HepG2 (cell line): Measurements from ENCODE around the gene ALDH3B2. TPM values are rescaled to one million over a fixed set of nuclear protein-coding genes. Genes with fewer than 3 reads are reported as not detected.

Source experiments
- FOXJ3 ChIP-seq: sonication (generic); formaldehyde crosslinking; IDR thresholded peaks from 2 replicates; pipeline ENCODE4 v1.4.0; 2020; ENCODE audit warnings: missing genetic modification reagents, mild to moderate bottlenecking, borderline replicate concordance
- KDM4B ChIP-seq: sonication (generic); formaldehyde crosslinking; IDR thresholded peaks from 2 replicates; pipeline ENCODE4 v1.4.0; 2020; ENCODE audit warnings: missing genetic modification reagents
- RXRA ChIP-seq: sonication (generic); formaldehyde crosslinking; IDR thresholded peaks from 2 replicates; pipeline ENCODE4 v1.5.1; 2020; ENCODE audit warnings: missing genetic modification reagents
- SATB2 ChIP-seq: sonication (generic); formaldehyde crosslinking; IDR thresholded peaks from 2 replicates; pipeline ENCODE4 v1.5.0; 2020; ENCODE audit warnings: missing genetic modification reagents
- SP4 ChIP-seq: sonication (generic); formaldehyde crosslinking; IDR thresholded peaks from 2 replicates; pipeline ENCODE4 v1.8.1; 2023; ENCODE audit warnings: mild to moderate bottlenecking, missing genetic modification reagents
- SSRP1 ChIP-seq: IDR thresholded peaks from 2 replicates; pipeline ENCODE4 v1.6.1; 2016; ENCODE audit warnings: control low read depth
- ZHX2 ChIP-seq, 2 experiments: sonication (generic) in 1 of 2; formaldehyde crosslinking in 1 of 2; IDR thresholded peaks; 2 replicates each; pipeline versions ENCODE4 v1.6.1 to v1.9.0; 2014 to 2022; ENCODE audit warnings: antibody characterized with exemption in 1 of 2, borderline replicate concordance in 1 of 2, inconsistent platforms in 1 of 2, low read depth in 1 of 2, missing genetic modification reagents in 1 of 2
- ZNF121 ChIP-seq: sonication (generic); formaldehyde crosslinking; IDR thresholded peaks from 2 replicates; pipeline ENCODE4 v1.5.0; 2020; ENCODE audit warnings: mild to moderate bottlenecking, missing genetic modification reagents
- ZNF292 ChIP-seq: sonication (generic); formaldehyde crosslinking; IDR thresholded peaks from 2 replicates; pipeline ENCODE4 v1.8.1; 2022; ENCODE audit warnings: mild to moderate bottlenecking, low read depth, missing genetic modification reagents, borderline replicate concordance
- ZNF639 ChIP-seq: conservative IDR thresholded peaks from 2 replicates; pipeline ENCODE4 v1.6.1; 2018; ENCODE audit warnings: missing genetic modification reagents
- polyA plus RNA-seq, 8 experiments: library from polyadenylated mRNA; depleted of rRNA in 3 of 8; stranded (reverse) in 7 of 8; unstranded in 1 of 8; fragments of >200 nt; fragmentation: Illumina TruSeq in 4 of 8; extraction: Trizol in 4 of 8; gene quantifications; 2 replicates each; pipeline versions ENCODE4 v1.2.1 to v1.2.3, GENCODE V29; 2011 to 2016; ENCODE audit warnings: low read depth in 4 of 8, missing spikeins in 1 of 8, mixed read lengths in 1 of 8; ENCODE audit not compliant: insufficient read depth in 1 of 8
- total RNA-seq, 5 experiments: library from RNA; depleted of rRNA; stranded (reverse); fragments of >200 nt; fragmentation: Illumina TruSeq; extraction: Trizol; gene quantifications; 2 replicates each; pipeline ENCODE4 v1.2.3, GENCODE V29; 2016; ENCODE audit warnings: low read depth in 1 of 5
- TF ChIP-seq, protein P1 (sequence below): sonication (generic); formaldehyde crosslinking; IDR thresholded peaks from 2 replicates; pipeline ENCODE4 v1.4.0; 2020; ENCODE audit warnings: missing genetic modification reagents
- TF ChIP-seq, protein P2 (sequence below): IDR thresholded peaks from 2 replicates; pipeline ENCODE4 v1.6.1; 2016; ENCODE audit warnings: missing compliant biosample characterization, missing genetic modification reagents, borderline replicate concordance
- TF ChIP-seq, protein P3 (sequence below): IDR thresholded peaks from 2 replicates; pipeline ENCODE4 v1.6.1; 2018; ENCODE audit warnings: missing genetic modification reagents

The ALDH3B2 gene
- total and polyA plus RNA-seq, 2 of the 13 experiments (the other 11 are each of a cell fraction or from before 2014, with no cell fraction given): not detected

DNA sequence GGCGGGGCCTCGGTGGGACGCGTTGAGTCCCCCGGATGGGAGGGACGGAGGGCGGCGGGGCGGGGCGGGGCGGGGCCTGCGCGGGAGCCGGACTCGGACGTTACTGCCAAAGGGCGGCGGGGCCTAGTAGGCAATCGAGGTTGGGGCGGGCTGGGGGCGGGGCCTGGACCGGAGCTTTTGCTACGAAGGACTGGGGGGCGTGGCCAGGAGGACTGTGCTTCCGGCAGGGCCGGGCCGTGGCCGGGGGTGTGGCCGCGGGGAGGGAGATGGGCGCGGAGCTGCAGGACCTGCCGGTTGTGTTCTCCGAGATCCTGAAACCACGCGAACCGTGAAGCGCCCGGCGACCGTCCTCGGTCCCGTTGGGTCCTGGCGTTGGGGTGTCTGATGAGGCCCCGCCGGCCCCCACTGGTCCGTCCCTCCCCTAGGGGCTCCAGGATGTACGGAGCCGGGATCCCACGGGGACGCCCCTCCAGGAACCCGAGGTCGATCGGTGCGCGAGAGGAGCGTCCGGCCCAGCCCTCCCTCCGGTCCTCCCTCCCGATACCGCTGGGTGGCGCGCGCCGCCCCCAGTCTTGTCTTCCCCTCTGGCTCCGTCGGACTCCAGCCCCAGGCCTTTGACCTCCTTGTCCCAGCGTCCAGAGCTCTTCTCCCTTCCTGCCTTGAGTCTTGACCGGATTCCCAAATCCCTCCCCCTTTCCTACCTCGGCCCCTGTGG is 44.0 kb downstream of the ALDH3B2 start (continued):
- peak; percentile 69; the same call in 1 of the 2 replicates for TF ChIP-seq ZNF639
- peak; percentile 36; the same call in 1 of the 2 replicates for TF ChIP-seq ZHX2 (IDR thresholded peaks at IDR 0.05; ENCODE audit: low read depth)
- TF ChIP-seq ZHX2 (CRISPR knock-in tag; IDR thresholded peaks at IDR 0.05; ENCODE audit: borderline replicate concordance): 0 out of 2 replicates have a peak, but pooled peaks have one; percentile 42
- TF ChIP-seq SP4 (CRISPR knock-in tag): peak; percentile 82
- peak; percentile 87 for TF ChIP-seq ZNF292 (CRISPR knock-in tag)
- no peak for TF ChIP-seq SATB2 (CRISPR knock-in tag)
- TF ChIP-seq, protein P1, sequence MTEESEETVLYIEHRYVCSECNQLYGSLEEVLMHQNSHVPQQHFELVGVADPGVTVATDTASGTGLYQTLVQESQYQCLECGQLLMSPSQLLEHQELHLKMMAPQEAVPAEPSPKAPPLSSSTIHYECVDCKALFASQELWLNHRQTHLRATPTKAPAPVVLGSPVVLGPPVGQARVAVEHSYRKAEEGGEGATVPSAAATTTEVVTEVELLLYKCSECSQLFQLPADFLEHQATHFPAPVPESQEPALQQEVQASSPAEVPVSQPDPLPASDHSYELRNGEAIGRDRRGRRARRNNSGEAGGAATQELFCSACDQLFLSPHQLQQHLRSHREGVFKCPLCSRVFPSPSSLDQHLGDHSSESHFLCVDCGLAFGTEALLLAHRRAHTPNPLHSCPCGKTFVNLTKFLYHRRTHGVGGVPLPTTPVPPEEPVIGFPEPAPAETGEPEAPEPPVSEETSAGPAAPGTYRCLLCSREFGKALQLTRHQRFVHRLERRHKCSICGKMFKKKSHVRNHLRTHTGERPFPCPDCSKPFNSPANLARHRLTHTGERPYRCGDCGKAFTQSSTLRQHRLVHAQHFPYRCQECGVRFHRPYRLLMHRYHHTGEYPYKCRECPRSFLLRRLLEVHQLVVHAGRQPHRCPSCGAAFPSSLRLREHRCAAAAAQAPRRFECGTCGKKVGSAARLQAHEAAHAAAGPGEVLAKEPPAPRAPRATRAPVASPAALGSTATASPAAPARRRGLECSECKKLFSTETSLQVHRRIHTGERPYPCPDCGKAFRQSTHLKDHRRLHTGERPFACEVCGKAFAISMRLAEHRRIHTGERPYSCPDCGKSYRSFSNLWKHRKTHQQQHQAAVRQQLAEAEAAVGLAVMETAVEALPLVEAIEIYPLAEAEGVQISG: peak; percentile 65; the same call in 1 of the 2 replicates
- TF ChIP-seq, protein P2, sequence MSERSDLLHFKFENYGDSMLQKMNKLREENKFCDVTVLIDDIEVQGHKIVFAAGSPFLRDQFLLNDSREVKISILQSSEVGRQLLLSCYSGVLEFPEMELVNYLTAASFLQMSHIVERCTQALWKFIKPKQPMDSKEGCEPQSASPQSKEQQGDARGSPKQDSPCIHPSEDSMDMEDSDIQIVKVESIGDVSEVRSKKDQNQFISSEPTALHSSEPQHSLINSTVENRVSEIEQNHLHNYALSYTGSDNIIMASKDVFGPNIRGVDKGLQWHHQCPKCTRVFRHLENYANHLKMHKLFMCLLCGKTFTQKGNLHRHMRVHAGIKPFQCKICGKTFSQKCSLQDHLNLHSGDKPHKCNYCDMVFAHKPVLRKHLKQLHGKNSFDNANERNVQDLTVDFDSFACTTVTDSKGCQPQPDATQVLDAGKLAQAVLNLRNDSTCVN (CRISPR knock-in tag): 0 out of 2 replicates have a peak, but pooled peaks have one; percentile 40
- no peak for TF ChIP-seq SSRP1 (CRISPR knock-in tag)
- TF ChIP-seq ZNF121 (CRISPR knock-in tag): 0 out of 2 replicates have a peak, but pooled peaks have one; percentile 7
- TF ChIP-seq FOXJ3 (CRISPR knock-in tag): no peak
- TF ChIP-seq RXRA (CRISPR knock-in tag): peak; percentile 85
- peak; percentile 75; the same call in 1 of the 2 replicates for TF ChIP-seq KDM4B (CRISPR knock-in tag)
- TF ChIP-seq, protein P3, sequence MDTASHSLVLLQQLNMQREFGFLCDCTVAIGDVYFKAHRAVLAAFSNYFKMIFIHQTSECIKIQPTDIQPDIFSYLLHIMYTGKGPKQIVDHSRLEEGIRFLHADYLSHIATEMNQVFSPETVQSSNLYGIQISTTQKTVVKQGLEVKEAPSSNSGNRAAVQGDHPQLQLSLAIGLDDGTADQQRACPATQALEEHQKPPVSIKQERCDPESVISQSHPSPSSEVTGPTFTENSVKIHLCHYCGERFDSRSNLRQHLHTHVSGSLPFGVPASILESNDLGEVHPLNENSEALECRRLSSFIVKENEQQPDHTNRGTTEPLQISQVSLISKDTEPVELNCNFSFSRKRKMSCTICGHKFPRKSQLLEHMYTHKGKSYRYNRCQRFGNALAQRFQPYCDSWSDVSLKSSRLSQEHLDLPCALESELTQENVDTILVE (CRISPR knock-in tag): peak; percentile 48; the same call in 1 of the 2 replicates
